HEK293 (cell line): Measurements from ENCODE around the gene NELL1.

Experiments
- CTCF ChIA-PET: fragments of 350-600 bp; formaldehyde crosslinking; extraction: SDS; loops from one replicate; lab custom pipeline; 2021; ENCODE audit warnings: antibody characterized with exemption; lab: Yijun Ruan, JAX
- POLR2A ChIA-PET: fragments of 300-600 bp; formaldehyde crosslinking; extraction: SDS; loops from one replicate; lab custom pipeline; 2020; ENCODE audit warnings: antibody characterized with exemption, inconsistent platforms; lab: Yijun Ruan, JAX
- H3K27ac ChIP-seq: fragments of 200-500 bp; sonication (Bioruptor generic); 2 replicates; pipeline ENCODE4 v1.5.1; 2014; ENCODE audit warnings: low read depth, low read length, control low read depth, inconsistent platforms; ENCODE audit errors: extremely low read depth
- H3K36me3 ChIP-seq, 2 experiments: fragments of 200-500 bp in 1 of 2; sonication (Bioruptor generic) in 1 of 2; 1 replicate in 1 of 2; 2 replicates in 1 of 2; pipeline ENCODE4 v1.5.1; 2014 to 2017; ENCODE audit warnings: inconsistent platforms in 2 of 2, low read length in 2 of 2; ENCODE audit not compliant: control insufficient read depth in 2 of 2, insufficient read depth in 1 of 2
- H3K4me1 ChIP-seq: fragments of 200-500 bp; sonication (Bioruptor generic); 2 replicates; pipeline ENCODE4 v1.5.1; 2014; ENCODE audit warnings: mild to moderate bottlenecking, low read length, inconsistent platforms; ENCODE audit not compliant: control insufficient read depth, insufficient read depth
- H3K4me3 ChIP-seq: 2 replicates; pipeline ENCODE4 v1.5.1; 2011; ENCODE audit warnings: low read depth, mild to moderate bottlenecking, control low read depth, low read length, moderate library complexity
- H3K9me3 ChIP-seq: fragments of 200-500 bp; sonication (Bioruptor generic); 2 replicates; pipeline ENCODE4 v1.5.1; 2014; ENCODE audit warnings: low read depth, low read length, inconsistent platforms; ENCODE audit not compliant: control insufficient read depth, insufficient read depth
- HOXC10 ChIP-seq: sonication (generic); formaldehyde crosslinking; IDR thresholded peaks from 2 replicates; pipeline ENCODE4 v1.8.1; 2023; ENCODE audit warnings: mild to moderate bottlenecking, missing genetic modification reagents
- HOXD13 ChIP-seq: sonication (generic); formaldehyde crosslinking; IDR thresholded peaks from 2 replicates; pipeline ENCODE4 v1.8.0; 2022; ENCODE audit warnings: missing genetic modification reagents, borderline replicate concordance
- PRDM1 ChIP-seq: fragments of 450-650 bp; formaldehyde crosslinking; IDR thresholded peaks from 2 replicates; pipeline ENCODE4; 2016; ENCODE audit warnings: missing biosample characterization, missing genetic modification characterization
- PRDM6 ChIP-seq: fragments of 450-650 bp; formaldehyde crosslinking; IDR thresholded peaks from 2 replicates; pipeline ENCODE4 v1.5.1; 2017; ENCODE audit warnings: missing biosample characterization, missing genetic modification characterization
- ZBTB11 ChIP-seq: fragments of 450-650 bp; formaldehyde crosslinking; conservative IDR thresholded peaks from 2 replicates; pipeline ENCODE4 v1.5.1; 2016; ENCODE audit warnings: low read depth, missing biosample characterization, missing genetic modification characterization
- ZBTB17 ChIP-seq: fragments of 450-650 bp; formaldehyde crosslinking; IDR thresholded peaks from 2 replicates; pipeline ENCODE4 v1.5.1; 2016; ENCODE audit warnings: missing biosample characterization, missing genetic modification characterization
- ZEB2 ChIP-seq: fragments of 450-650 bp; formaldehyde crosslinking; IDR thresholded peaks from 2 replicates; pipeline ENCODE4 v1.5.1; 2016; ENCODE audit warnings: missing biosample characterization, missing genetic modification characterization
- ZNF114 ChIP-seq: fragments of 450-650 bp; formaldehyde crosslinking; IDR thresholded peaks from 2 replicates; pipeline ENCODE4 v1.5.0; 2017; ENCODE audit warnings: missing biosample characterization, missing genetic modification characterization
- ZNF140 ChIP-seq: fragments of 450-650 bp; formaldehyde crosslinking; IDR thresholded peaks from 2 replicates; pipeline ENCODE4 v1.5.1; 2016; ENCODE audit warnings: missing biosample characterization, missing genetic modification characterization
- ZNF221 ChIP-seq: fragments of 450-650 bp; formaldehyde crosslinking; IDR thresholded peaks from 2 replicates; pipeline ENCODE4 v1.5.1; 2017; ENCODE audit warnings: missing biosample characterization, missing genetic modification characterization, borderline replicate concordance
- ZNF341 ChIP-seq: fragments of 450-650 bp; formaldehyde crosslinking; IDR thresholded peaks from 2 replicates; pipeline ENCODE4; 2016; ENCODE audit warnings: low read depth, missing biosample characterization, missing genetic modification characterization
- ZNF354C ChIP-seq: fragments of 450-650 bp; formaldehyde crosslinking; IDR thresholded peaks from 2 replicates; pipeline ENCODE4 v1.5.1; 2016; ENCODE audit warnings: missing biosample characterization, missing genetic modification characterization, low read depth, borderline replicate concordance
- ZNF366 ChIP-seq: fragments of 450-650 bp; formaldehyde crosslinking; conservative IDR thresholded peaks from 2 replicates; pipeline ENCODE4 v1.5.1; 2016; ENCODE audit warnings: missing biosample characterization, missing genetic modification characterization
- ZNF48 ChIP-seq: fragments of 450-650 bp; formaldehyde crosslinking; IDR thresholded peaks from 2 replicates; pipeline ENCODE4 v1.5.1; 2016; ENCODE audit warnings: missing biosample characterization, missing genetic modification characterization
- ZNF558 ChIP-seq: fragments of 450-650 bp; formaldehyde crosslinking; IDR thresholded peaks from 2 replicates; pipeline ENCODE4 v1.5.1; 2016; ENCODE audit warnings: missing biosample characterization, missing genetic modification characterization
- ZNF560 ChIP-seq: fragments of 450-650 bp; formaldehyde crosslinking; IDR thresholded peaks from 2 replicates; pipeline ENCODE4 v1.5.1; 2017; ENCODE audit warnings: missing biosample characterization, missing genetic modification characterization, borderline replicate concordance
- ZNF645 ChIP-seq: fragments of 450-650 bp; formaldehyde crosslinking; IDR thresholded peaks from 2 replicates; pipeline ENCODE4; 2016; ENCODE audit warnings: missing biosample characterization, missing genetic modification characterization
- ZNF670 ChIP-seq: fragments of 450-650 bp; formaldehyde crosslinking; IDR thresholded peaks from 2 replicates; pipeline ENCODE4 v1.5.1; 2016; ENCODE audit warnings: missing biosample characterization, missing genetic modification characterization, low read depth
- ZNF701 ChIP-seq: fragments of 450-650 bp; formaldehyde crosslinking; IDR thresholded peaks from 2 replicates; pipeline ENCODE4 v1.5.1; 2016; ENCODE audit warnings: missing biosample characterization, missing genetic modification characterization
- ZNF791 ChIP-seq: fragments of 450-650 bp; formaldehyde crosslinking; IDR thresholded peaks from 2 replicates; pipeline ENCODE4 v1.5.1; 2016; ENCODE audit warnings: missing biosample characterization, missing genetic modification characterization
- ZSCAN23 ChIP-seq: fragments of 450-650 bp; formaldehyde crosslinking; IDR thresholded peaks from 2 replicates; pipeline ENCODE4 v1.5.1; 2016; ENCODE audit warnings: missing biosample characterization, missing genetic modification characterization

Gene NELL1

GRCh38 chr11:20656901-20657300 lies 12.5 kb upstream of the NELL1 start:
- POLR2A ChIA-PET: no interaction called here
- Histone ChIP-seq H3K36me3 (no peaks in the 10 kb centered on the region), H3K4me3 (no peak overlapping the region)
- TF ChIP-seq ZBTB11 (no peak), PRDM1 (no peak), ZNF366 (tag by site-specific recombination) (no peak), PRDM6 (tag by site-specific recombination) (no peak), ZNF114 (no peak), ZNF560 (no peak), HOXC10 (CRISPR knock-in tag) (no peak), ZSCAN23 (tag by site-specific recombination) (no peak), ZNF791 (tag by site-specific recombination) (no peak), ZNF701 (tag by site-specific recombination) (no peak), ZEB2 (tag by site-specific recombination) (no peak), ZNF670 (tag by site-specific recombination) (no peak), ZNF354C (tag by site-specific recombination) (no peak), ZNF221 (tag by site-specific recombination) (no peak), ZNF558 (tag by site-specific recombination) (no peak), ZNF140 (tag by site-specific recombination) (no peak), ZNF341 (tag by site-specific recombination) (no peak)
- TF ChIP-seq, all 188 proteins: peak for 0
- no peaks in the 10 kb centered on the region for H3K9me3 ChIP-seq
- H3K27ac ChIP-seq: no peak overlapping the region
- H3K4me1 ChIP-seq: no peaks in the 10 kb centered on the region
- CTCF ChIA-PET: interaction anchor here (0.8 to 2.0 kb wide), 5 partner anchors 9 to 216 kb away, joined by 3 to 9 read pairs (median 4); no protein-coding TSS in a partner anchor

- TF ChIP-seq ZNF48 (no peak), HOXD13 (CRISPR knock-in tag) (no peak), ZNF645 (tag by site-specific recombination) (no peak), ZBTB17 (tag by site-specific recombination) (no peak)
- Histone ChIP-seq H3K4me1 (no peaks in the 10 kb centered on the region), H3K36me3 (no peaks in the 10 kb centered on the region), H3K4me3 (no peak overlapping the region), H3K27ac (no peak overlapping the region), H3K9me3 (no peaks in the 10 kb centered on the region)
- POLR2A ChIA-PET: no interaction called here
- CTCF ChIA-PET: no interaction called here
These were observed 11.3 kb upstream of the NELL1 start for GRCh38 chr11:20658135-20658534.
